GM19023 (cell line): ENCODE data around the gene METTL5.
"Not testable (repeated sequence)": the region's sequence is repeated elsewhere in the genome, so short reads cannot be mapped to it uniquely, and the experiment has no call there.

Source experiments
- ATAC-seq: cut with Tn5 transposase; IDR thresholded peaks from one replicate; pipeline ENCODE4 v1.9.1; 2021; ENCODE audit warnings: mild to moderate bottlenecking, moderate library complexity; ENCODE audit not compliant: unreplicated experiment

Gene METTL5

DNA sequence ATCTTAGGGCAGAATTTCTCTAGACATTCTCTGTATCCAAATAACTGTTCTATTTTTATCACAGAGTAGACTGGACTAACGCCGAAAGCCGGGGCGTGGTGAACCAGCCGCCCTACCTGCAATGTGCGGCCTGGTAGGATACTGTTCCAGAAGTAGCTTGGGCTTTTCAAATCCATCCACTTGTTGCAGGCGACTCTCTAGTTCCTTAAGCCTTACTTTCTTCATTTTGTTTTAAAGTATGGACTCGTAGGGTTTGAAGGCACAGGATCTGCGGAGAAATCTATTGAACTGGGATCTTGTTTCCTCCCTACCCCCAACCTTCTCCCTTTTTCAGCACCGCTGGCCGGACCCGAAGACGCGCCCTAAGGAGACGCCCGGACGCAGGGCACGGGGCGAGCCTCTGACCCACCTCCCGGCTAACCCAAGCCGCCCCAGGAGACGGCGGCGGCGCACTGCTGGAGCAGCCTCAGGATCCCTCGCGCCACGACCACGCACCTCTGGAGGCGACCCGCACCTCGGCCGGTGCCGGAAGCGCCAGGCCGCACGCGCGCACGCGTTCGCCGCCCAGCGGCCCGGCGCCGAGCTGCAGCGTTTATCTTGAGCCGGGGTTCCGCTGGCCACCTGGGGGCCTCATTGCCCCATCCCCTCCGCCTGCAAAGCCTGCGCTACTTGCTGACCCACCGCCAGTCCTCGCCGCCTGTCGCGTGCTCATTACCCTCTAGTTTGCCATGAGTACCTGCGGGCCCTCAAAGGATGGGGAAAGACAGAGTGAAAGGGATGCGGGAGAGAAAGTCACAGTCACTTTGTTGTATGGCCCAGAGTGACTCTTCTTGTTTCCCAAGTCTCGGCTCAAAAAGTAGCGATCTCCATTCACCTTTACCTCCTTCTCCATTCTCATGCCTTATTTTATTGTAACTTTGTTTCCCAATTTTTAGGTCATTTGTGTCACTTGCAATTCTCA lies at the start of gene METTL5:
TSS of gene METTL5 (minus strand) at position 533 of the 961 bp plus-strand sequence. CDS start at position 225, 308 bp downstream.
- ATAC-seq, result peak; percentile 60

DNA sequence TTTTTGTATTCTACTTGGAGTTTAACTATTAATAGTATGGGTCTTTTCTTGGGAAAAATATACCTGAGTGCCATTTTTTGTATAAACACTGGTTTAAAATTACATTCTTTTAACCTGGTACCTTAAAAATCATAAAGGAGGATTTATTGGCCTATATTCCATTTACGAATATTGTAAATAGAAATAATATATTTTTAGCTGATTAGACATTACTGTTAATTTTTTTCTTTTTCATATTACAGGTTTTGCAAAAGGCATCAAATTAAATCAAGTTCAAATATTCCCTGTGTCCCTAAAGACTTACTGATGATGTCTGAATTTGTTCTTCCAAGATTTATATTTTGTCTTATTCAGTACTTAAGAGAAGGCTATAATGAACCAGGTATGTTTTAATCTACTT lies 47.3 kb upstream of the METTL5 start:
- no peak for ATAC-seq

DNA sequence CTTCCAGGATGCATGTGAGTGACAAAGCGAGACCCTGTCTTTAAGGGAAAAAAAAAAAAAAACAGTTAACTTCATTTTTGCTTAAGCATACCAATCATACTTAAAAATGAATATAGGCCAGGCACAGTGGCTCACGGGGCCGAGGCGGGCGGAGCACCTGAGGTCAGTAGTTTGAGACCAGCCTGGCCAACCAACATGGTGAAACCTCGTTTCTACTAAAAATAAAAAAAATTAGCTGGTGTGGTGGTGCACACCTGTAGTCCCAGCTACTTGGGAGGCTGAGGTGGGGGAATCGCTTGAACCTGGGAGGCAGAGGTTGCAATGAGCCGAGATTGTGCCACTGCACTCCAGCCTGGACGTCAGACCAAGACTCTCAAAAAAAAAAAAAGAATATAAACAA lies 46.7 kb upstream of the METTL5 start:
- not testable (repeated sequence) for ATAC-seq

DNA sequence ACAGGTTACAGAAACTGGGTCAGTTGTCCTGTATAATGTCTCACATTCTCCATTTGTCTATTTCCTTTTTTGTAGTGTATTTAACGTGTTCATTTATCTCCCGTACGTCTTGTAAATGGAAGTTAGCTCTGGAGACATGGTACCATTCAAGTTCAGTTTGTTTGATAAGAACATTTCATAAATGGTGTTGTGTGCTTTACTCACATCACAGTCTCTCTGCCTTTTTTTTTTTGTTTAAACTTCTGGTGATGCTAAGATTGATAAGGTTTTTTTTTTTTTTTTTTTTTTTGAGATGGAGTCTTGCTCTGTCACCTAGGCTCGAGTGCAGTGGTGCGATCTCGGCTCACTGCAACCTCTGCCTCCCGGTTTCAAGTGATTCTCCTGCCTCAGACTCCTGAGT lies 44.2 kb upstream of the METTL5 start:
- no peak for ATAC-seq

DNA sequence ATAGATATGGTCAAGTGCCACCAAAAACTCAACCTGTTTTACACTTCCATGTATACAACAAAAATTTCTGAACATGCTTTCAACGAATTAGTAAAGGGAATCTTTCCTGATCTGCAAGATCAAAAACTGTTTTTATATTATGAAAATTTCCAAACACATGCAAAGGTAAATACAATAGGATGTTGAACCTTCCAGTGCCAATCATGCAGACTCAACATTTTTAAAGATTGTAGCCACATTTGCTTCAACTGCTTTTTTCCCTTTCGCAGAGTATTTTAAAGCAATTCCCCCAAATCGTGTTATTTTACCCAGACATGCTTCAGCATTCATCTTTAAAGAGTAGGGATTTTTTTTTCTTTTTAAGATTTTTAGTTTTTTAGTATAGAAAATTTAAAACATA lies 42.9 kb upstream of the METTL5 start:
- no peak for ATAC-seq

DNA sequence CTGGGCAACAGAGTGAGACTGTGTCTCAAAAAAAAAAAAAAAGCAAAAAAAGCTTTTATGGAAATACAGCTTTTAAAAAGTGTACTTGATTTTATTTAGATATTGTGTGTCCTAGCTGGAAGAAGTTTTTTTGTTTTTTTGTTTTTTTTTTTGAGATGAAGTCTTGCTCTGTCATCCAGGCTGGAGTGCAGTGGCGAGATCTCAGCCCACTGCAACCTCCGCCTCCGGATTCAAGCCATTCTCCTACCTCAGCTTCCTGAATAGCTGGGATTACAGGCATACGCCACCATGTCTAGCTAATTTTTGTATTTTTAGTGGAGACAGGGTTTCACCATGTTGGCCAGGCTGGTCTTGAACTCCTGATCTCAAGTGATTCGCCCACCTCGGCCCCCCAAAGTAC lies 41.5 kb upstream of the METTL5 start:
- ATAC-seq, result not testable (repeated sequence)

DNA sequence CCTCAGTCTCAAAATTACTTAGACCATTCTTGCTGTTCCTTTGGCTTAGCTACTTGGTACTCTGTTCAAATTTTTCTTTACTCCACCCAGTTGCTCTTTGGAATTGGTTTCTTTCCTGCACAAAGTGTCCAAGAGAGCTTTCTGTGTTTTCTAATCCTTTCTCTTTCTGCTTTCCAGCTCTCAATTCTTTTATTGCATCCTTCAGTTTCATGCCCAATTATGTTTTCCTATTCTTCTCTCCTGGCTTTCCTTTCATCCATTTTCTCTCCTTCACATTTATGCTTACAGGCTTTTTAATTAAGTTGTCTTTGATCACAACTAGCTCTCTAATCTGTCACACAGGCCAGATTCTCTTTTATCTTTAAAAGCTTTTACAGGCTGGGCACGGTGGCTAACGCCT lies 40.8 kb upstream of the METTL5 start:
- ATAC-seq, result no peak

DNA sequence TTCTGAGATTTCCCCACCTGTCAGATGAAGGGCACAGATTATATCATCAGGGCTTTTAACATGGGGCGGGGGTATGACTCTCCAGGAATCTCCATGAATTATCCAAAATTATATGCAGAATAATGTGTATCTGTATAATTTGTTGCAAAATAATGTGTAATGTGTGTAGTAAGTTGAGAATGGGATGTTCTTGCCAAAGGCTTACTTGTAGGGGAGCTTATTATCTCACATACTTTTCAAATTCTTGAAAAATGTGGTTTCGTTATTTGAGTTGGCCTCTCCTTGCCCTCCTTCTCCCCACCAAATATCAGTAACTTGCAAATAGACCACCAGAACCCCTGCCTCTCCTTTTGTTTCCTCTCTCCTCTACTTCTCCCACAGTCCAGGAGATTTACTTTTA lies 38.1 kb upstream of the METTL5 start:
- ATAC-seq, result no peak

DNA sequence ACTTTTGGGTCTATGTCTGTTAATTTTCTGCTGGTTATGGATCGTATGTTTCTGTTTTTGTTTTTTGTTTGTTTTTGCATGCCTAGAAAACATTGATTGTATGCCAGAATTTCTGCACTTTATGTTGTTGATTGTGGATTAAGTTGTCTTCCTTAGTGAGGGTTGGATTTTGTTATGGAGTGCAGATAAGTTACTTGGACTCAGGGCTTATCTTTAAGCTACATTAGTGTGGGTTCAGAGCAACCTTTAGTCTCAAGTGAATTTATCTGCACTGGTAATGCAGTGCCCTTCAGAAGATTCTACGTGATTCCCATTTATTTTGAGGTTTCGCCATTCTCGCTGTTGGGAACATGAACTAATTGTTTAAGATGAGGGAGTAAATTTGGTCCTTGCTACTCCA lies 35.4 kb upstream of the METTL5 start:
- no peak for ATAC-seq

DNA sequence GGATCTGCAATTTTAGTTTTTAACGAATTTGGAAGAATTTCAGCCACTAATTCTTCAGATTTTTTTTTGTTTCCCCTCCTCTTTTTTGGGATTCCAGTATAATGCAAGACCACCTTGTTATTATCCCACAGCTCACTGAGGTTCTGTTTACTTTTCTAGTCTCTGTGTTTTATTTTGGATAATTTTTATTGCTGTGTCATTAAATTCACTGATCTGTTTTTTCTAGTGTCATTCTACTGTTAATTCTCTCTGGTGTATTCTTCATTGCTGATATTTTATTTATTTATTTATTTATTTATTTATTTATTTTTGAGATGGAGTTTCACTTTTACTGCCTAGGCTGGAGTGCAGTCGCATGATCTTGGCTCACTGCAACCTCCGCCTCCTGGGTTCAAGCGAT lies 34.7 kb upstream of the METTL5 start:
- ATAC-seq, result no peak

DNA sequence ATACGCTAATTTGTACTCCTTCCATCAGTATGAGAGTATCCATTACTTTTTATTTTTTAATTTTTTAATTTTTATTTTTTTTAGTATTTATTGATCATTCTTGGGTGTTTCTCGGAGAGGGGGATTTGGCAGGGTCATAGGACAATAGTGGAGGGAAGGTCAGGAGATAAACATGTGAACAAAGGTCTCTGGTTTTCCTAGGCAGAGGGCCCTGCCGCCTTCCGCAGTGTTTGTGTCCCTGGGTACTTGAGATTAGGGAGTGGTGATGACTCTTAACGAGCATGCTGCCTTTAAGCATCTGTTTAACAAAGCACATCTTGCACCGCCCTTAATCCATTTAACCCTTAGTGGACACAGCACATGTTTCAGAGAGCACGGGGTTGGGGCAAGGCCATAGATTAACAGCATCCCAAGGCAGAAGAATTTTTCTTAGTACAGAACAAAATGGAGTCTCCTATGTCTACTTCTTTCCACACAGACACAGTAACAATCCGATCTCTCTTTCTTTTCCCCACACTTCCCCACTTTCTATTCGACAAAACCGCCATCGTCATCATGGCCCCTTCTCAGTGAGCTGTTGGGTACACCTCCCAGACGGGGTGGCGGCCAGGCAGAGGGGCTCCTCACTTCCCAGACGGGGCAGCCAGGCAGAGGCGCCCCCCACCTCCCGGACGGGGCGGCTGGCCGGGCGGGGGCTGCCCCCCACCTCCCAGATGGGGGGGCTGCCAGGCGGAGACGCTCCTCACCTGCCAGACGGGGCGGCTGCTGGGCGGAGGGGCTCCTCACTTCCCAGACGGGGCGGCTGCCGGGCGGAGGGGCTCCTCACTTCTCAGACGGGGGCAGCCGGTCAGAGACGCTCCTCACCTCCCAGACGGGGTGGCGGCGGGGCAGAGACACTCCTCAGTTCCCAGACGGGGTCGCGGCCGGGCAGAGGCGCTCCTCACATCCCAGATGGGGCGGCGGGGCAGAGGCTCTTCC lies 30.9 kb upstream of the METTL5 start:
- not testable (repeated sequence) for ATAC-seq

DNA sequence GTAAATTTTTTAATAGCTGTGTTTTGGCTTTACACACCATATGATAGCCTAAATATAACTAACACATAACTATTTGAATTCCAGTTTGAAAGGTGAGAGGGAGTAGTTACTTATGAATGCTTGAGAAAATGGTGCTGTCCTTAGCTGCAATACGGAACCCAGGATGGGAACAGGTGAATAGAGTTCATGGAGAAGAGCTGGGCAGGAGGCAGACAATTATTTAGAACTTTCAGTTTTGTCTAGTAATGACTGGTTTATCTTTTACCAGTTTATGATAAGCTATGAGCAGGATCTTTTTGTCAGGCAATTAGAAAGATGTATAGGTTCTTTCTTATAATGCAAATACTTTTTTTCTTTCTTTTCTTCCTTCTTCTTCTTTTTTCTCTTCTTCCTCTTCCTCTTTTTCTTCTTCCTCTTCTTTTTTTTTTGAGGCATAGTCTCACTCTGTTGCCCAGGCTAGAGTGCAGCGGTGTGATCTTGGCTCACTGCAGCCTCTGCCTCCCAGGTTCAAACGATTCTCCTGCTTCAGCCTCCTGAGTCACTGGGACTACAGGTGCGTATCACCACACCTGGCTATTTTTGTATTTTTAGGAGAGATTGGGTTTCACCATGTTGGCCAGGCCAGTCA lies 28.4 kb upstream of the METTL5 start:
- ATAC-seq, result no peak

DNA sequence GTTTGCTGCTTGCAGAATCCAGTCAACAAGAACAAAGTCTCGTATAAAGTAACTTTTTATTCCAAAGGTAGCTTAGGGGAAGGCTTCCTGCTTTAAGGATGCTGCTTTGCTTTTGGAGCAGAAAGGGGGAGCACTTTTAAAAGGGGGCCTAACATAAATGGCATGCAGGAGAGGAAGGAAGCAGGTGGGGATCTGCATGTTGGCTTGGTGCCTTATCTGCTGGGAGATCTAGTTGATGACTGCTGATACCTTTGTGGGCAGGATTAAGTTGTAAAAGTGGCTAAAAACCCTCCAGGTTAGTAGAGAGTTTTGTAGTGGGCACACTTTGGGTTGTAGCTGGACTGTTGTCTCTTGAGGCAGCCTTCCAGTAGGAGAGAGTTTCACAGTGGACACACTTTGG lies 25.0 kb upstream of the METTL5 start:
- no peak for ATAC-seq

DNA sequence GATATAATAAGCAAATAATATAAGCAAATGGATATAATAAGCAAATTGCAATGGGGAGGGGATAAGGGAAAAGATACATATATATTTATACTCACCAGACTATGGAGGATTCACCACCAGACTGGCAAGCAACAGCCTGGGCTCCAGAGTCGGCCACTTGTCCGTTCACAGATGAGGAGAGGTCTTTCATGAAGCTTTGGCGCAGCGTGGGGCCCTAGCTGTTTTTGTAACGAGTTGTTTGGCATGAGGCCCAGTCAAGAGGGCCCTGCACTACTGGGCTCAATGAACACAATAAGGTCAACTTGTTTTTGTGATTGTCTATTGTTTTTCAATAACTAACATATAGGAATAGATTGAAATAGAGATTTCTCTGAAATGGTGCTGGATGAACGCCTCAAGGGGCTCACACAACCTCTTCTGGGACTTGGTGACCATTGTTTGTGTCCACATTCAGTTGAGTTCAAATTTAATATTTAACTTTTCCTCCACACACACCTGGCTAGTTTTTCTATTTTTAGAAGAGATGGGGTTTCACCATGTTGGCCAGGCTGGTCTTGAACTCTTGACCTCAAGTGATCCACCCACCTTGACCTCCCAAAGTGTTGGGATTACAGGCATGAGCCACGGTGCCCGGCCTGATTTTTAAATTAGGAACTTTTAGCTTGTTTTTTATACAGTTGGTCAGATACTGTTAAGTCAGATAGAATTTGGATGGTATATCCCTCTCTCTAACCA lies 24.4 kb upstream of the METTL5 start:
- ATAC-seq, result not testable (repeated sequence)

DNA sequence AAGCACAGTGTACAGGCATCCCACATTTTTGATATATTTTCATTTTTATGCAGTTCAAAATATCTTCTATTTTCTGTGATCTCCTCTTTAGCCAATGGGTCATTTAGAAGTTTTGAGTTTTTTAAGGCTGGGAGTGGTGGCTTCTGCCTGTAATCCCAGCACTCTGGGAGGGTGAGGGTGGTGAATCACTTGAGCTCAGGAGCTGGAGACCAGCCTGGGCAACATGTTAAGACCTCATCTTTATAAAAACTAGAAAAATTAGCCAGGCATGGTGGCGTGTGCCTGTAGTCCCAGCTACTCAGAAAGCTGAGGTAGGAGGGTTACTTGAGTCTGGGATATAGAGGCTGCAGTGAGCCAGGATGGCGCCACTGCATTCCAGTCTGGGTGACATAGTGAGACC lies 20.3 kb upstream of the METTL5 start:
- no peak for ATAC-seq

DNA sequence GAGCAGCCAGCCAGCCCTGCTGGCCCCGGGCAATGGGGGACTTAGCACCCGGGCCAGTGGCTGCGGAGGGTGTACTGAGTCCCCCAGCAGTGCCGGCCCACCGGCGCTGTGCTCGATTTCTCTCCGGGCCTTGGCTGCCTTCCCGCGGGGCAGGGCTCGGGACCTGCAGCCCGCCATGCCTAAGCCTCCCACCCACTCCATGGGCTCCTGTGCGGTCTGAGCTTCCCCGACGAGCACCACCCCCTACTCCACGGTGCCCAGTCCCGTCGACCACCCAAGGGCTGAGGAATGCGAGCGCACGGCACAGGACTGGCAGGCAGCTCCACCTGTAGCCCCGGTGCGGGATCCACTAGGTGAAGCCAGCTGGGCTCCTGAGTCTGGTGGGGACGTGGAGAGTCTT lies 16.9 kb upstream of the METTL5 start:
- ATAC-seq, result not testable (repeated sequence)

DNA sequence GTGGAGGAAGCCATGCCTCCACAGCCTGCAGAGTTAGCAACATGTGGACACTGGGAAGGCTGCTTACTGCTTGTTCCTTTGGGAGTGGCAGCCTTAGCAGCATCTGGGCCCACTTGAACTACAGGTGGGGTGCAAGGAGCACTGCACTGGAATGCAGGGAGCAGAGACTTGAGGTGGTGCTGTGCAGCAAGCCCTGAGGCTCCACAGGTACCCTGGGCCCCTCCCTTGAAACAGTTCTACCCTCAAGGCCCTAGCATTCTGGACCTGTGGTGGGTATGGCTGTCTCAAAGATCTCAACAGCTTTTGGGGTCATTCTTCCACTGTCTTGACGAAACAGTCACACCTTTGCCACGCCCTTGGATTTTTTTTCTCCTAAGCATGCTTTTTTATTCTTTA lies 16.0 kb upstream of the METTL5 start:
- ATAC-seq, result no peak

DNA sequence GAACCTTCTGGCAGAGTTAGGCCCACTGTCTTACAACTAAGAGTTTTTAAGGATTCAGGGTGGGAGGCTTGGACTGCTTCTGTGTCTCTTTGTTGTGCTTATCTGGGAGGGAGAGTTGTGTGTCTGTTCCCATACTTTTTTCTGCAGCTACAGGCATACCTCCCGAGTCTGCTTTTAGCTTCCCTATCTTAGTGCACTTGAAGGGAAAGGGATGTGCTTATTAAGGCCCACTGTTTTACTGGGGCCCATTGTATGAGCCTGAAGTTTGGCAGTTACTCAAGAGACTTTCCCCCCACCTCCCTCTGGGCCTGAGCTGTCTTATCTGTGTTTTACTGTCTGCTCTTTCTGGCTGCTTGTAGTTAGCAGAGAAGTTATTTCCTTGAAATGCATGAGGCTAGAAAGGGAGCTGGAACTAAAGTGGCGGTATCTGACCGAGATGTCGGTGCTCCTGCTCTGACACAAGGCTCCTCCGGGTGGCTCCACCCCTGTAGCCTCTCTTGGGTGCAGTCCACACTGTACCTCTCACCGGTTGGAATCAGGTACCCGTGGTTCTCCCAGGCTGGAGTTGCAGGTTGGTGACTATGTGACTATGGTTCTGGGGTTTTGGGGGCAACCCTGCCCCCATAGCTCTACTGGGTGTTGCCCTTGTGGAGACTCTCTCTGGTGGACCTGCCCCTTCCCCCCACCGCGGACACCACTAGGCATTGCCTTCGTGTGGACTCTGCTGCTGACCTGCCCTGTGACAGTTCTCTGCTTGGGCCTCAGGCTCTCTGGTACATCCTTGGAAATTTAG lies 15.4 kb upstream of the METTL5 start:
- ATAC-seq, result no peak

DNA sequence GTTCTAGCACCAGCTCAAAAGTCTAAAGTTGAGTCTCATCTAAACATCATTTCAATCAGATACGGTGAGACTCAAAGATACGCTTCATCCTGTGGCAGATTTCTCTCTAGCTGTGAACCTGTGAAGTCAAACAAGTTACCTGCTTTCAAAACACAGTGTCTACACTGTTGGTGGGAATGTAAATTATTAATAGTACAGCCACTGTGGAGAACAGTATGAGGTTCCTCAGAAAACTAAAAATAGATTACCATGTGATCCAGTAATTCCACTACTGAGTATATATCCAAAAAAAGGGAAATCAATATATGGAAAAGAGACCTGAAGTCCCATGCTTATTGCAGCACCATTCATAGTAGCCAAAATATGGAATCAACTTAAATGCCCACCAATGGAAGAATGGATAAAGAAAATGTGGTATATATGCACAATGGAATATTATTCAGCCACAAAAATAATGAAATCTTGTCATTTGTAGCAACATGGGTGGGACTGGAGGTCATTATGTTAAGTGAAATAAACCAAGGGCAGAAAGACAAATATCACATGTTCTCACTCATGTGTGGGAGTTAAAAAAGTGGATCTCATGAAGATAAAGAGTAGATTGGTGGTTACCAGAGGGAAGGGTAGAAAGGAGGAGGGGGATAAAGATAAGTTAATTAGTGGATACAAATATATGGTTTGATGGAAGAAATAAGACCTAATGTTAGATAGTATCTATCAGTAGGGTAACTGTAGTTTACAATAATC lies 14.2 kb upstream of the METTL5 start:
- no peak for ATAC-seq
